Measurements from ENCODE around the gene GP1BB.

The GP1BB gene

DNA sequence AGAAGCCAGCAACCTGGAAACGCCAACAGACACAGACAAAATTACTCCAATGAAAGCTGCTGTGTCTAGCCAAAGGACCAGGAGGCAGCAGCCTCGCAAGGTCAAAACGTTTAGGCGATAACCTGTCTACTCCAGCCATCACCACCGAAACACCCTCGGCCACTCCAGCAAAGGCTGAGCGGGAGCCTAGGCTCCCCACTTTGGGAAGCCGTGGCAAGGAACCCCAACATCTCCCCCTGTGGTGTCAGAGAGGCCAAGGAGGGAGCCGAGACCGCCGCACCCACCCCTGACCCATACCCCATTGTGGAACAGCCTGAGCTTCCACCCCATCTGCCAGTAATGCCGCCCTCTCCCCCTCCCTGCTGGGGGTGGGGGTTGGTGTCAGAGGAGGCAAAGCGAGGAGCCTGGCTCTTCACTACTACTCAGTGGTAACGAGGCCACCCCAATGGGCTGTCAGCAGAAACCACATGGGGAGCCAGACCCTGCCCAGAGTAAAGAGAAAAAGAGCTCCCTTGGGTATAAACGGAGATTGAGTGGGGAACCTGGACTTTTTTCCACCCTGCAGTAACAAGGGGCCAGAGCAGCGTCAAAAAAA, 43.0 kb upstream of the GP1BB start:
- H3K9ac ChIP-seq (ENCODE audit: low read length) = no peak overlapping the region
- H3K4me3 ChIP-seq (ENCODE audit: low read depth, low read length) = no peak overlapping the region
- no peak overlapping the region for H2BK5ac ChIP-seq (ENCODE audit: low read depth, low read length, poor library complexity)
- no peaks in the 10 kb centered on the region for H3K4me1 ChIP-seq (ENCODE audit: control insufficient read depth in 1 of 2, insufficient read depth in 2 of 2, low read length in 2 of 2)
- H3K27ac ChIP-seq (ENCODE audit: low read depth, low read length) = no peak overlapping the region
- no peaks in the 10 kb centered on the region for H3K79me1 ChIP-seq (ENCODE audit: low read length)
- H3K23ac ChIP-seq (ENCODE audit: low read length) = no peak overlapping the region
- no peaks in the 10 kb centered on the region for H3K9me3 ChIP-seq (ENCODE audit: insufficient read depth, low read depth, low read length)
- no peak overlapping the region for H2AFZ ChIP-seq (ENCODE audit: insufficient read depth, low read length, poor library complexity)
- no peak for DNase-seq
- H2BK120ac ChIP-seq (ENCODE audit: insufficient read depth, low read length, poor library complexity) = no peak overlapping the region
- H3K4me2 ChIP-seq (ENCODE audit: low read length) = no peak overlapping the region
- no peak overlapping the region for H4K8ac ChIP-seq (ENCODE audit: low read depth, low read length)
- H3K14ac ChIP-seq (ENCODE audit: low read length) = no peak overlapping the region
- no peak overlapping the region for H3K4ac ChIP-seq (ENCODE audit: low read depth, low read length)
- H4K91ac ChIP-seq (ENCODE audit: low read depth, low read length) = no peak overlapping the region
- H3K27me3 ChIP-seq (ENCODE audit: insufficient read depth, low read length) = no peaks in the 10 kb centered on the region
- no CpG with 5 or more reads among the region's 16 CpGs for WGBS (ENCODE audit: extremely low coverage, insufficient coverage, insufficient read length)
- H2AK5ac ChIP-seq (ENCODE audit: low read length) = no peak overlapping the region
- H3K79me2 ChIP-seq (ENCODE audit: control insufficient read depth, insufficient read depth, low read length, poor library complexity) = no peaks in the 10 kb centered on the region
- H2BK12ac ChIP-seq (ENCODE audit: low read length) = no peak overlapping the region
- H3K18ac ChIP-seq (ENCODE audit: low read length) = no peak overlapping the region
- no peak overlapping the region for H4K12ac ChIP-seq (ENCODE audit: low read depth, low read length)
- H3K36me3 ChIP-seq (ENCODE audit: control insufficient read depth in 1 of 2, insufficient read depth in 2 of 2, low read length in 2 of 2) = no peaks in the 10 kb centered on the region

DNA sequence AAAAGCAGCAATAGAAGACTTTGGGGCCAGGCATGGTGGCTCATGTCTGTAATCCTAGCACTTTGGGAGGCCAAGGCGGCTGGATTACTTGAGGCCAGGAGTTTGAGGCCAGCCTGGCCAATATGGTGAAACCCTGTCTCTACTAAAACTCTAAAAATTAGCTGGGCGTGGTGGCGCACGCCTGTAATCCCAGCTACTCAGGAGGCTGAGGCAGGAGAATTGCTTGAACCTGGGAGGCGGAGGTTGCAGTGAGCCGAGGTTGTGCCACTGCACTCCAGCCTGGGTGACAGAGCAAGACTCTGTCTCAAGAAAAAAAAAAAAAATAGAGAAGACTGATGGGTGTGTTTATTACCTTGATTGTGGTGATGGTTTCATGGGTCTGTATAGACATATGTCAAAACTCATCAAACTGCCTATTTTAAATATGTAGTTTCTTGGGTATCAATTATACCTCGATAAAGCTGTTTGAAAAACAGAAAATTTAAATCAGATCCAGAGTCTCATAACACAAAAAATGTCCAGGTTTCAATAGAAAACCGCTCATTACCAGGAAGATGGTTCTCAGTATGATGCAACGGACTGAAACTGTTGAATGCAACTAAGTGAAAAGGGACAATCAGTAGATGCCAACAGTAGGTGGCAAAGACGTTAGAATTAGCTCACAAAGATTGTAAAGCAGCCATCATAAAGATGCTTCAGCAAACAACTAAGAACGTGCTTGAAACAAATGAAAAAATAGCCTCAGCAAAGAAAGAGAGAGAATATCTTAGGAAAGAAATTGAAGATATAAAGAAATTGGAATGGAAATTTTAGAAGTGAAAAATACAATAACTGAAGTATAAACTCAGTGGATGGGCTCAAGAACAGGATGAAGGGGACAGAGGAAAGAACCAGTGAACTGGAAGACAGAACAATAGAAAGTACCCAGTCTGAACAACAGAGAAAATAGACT, 42.2 kb upstream of the GP1BB start:
- H3K79me2 ChIP-seq (ENCODE audit: control insufficient read depth, insufficient read depth, low read length, poor library complexity) = no peaks in the 10 kb centered on the region
- H3K27me3 ChIP-seq (ENCODE audit: insufficient read depth, low read length) = no peaks in the 10 kb centered on the region
- H3K4me3 ChIP-seq (ENCODE audit: low read depth, low read length) = no peak overlapping the region
- no peak overlapping the region for H2AFZ ChIP-seq (ENCODE audit: insufficient read depth, low read length, poor library complexity)
- no peak overlapping the region for H3K9ac ChIP-seq (ENCODE audit: low read length)
- no peak overlapping the region for H3K4ac ChIP-seq (ENCODE audit: low read depth, low read length)
- H3K9me3 ChIP-seq (ENCODE audit: insufficient read depth, low read depth, low read length) = no peaks in the 10 kb centered on the region
- no peaks in the 10 kb centered on the region for H3K79me1 ChIP-seq (ENCODE audit: low read length)
- no peak overlapping the region for H2AK5ac ChIP-seq (ENCODE audit: low read length)
- no peak overlapping the region for H2BK12ac ChIP-seq (ENCODE audit: low read length)
- no peak overlapping the region for H2BK5ac ChIP-seq (ENCODE audit: low read depth, low read length, poor library complexity)
- no peak overlapping the region for H4K91ac ChIP-seq (ENCODE audit: low read depth, low read length)
- no peaks in the 10 kb centered on the region for H3K4me1 ChIP-seq (ENCODE audit: control insufficient read depth in 1 of 2, insufficient read depth in 2 of 2, low read length in 2 of 2)
- no peak overlapping the region for H3K23ac ChIP-seq (ENCODE audit: low read length)
- H3K18ac ChIP-seq (ENCODE audit: low read length) = no peak overlapping the region
- H3K4me2 ChIP-seq (ENCODE audit: low read length) = no peak overlapping the region
- DNase-seq = no peak
- no peaks in the 10 kb centered on the region for H3K36me3 ChIP-seq (ENCODE audit: control insufficient read depth in 1 of 2, insufficient read depth in 2 of 2, low read length in 2 of 2)
- WGBS (ENCODE audit: extremely low coverage, insufficient coverage, insufficient read length) = no CpG with 5 or more reads among the region's 11 CpGs
- no peak overlapping the region for H4K12ac ChIP-seq (ENCODE audit: low read depth, low read length)
- no peak overlapping the region for H2BK120ac ChIP-seq (ENCODE audit: insufficient read depth, low read length, poor library complexity)
- H3K27ac ChIP-seq (ENCODE audit: low read depth, low read length) = no peak overlapping the region
- no peak overlapping the region for H4K8ac ChIP-seq (ENCODE audit: low read depth, low read length)
- H3K14ac ChIP-seq (ENCODE audit: low read length) = no peak overlapping the region

DNA sequence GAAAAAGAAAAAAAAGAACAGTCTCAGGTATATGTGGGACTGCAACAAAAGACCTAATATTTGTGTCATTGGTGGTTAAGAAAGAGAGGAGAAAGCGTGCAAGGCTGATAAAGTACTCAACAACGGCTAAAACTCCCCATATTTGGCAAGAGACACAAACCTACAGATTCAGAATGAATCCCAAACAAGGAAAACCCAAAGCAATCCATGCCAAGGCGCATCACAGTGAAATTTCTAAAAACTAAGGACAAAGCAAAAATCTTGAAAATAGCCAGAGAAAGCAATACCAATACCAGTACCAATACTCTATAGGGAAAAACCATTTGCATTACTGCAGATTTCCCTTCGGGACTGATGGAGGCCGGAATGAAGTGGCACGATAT, 41.5 kb upstream of the GP1BB start:
- no peak overlapping the region for H3K18ac ChIP-seq (ENCODE audit: low read length)
- H4K91ac ChIP-seq (ENCODE audit: low read depth, low read length) = no peak overlapping the region
- H4K12ac ChIP-seq (ENCODE audit: low read depth, low read length) = no peak overlapping the region
- no peak overlapping the region for H3K4me2 ChIP-seq (ENCODE audit: low read length)
- H3K9ac ChIP-seq (ENCODE audit: low read length) = no peak overlapping the region
- H2BK120ac ChIP-seq (ENCODE audit: insufficient read depth, low read length, poor library complexity) = no peak overlapping the region
- no peaks in the 10 kb centered on the region for H3K9me3 ChIP-seq (ENCODE audit: insufficient read depth, low read depth, low read length)
- H2BK12ac ChIP-seq (ENCODE audit: low read length) = no peak overlapping the region
- H3K27ac ChIP-seq (ENCODE audit: low read depth, low read length) = no peak overlapping the region
- H3K23ac ChIP-seq (ENCODE audit: low read length) = no peak overlapping the region
- H2AFZ ChIP-seq (ENCODE audit: insufficient read depth, low read length, poor library complexity) = no peak overlapping the region
- H3K79me1 ChIP-seq (ENCODE audit: low read length) = no peaks in the 10 kb centered on the region
- no peaks in the 10 kb centered on the region for H3K4me1 ChIP-seq (ENCODE audit: control insufficient read depth in 1 of 2, insufficient read depth in 2 of 2, low read length in 2 of 2)
- H3K14ac ChIP-seq (ENCODE audit: low read length) = no peak overlapping the region
- no peaks in the 10 kb centered on the region for H3K36me3 ChIP-seq (ENCODE audit: control insufficient read depth in 1 of 2, insufficient read depth in 2 of 2, low read length in 2 of 2)
- no peaks in the 10 kb centered on the region for H3K27me3 ChIP-seq (ENCODE audit: insufficient read depth, low read length)
- DNase-seq = no peak
- H3K4me3 ChIP-seq (ENCODE audit: low read depth, low read length) = no peak overlapping the region
- H3K4ac ChIP-seq (ENCODE audit: low read depth, low read length) = no peak overlapping the region
- WGBS (ENCODE audit: extremely low coverage, insufficient coverage, insufficient read length) = no CpG with 5 or more reads among the region's 6 CpGs
- H3K79me2 ChIP-seq (ENCODE audit: control insufficient read depth, insufficient read depth, low read length, poor library complexity) = no peaks in the 10 kb centered on the region
- H2AK5ac ChIP-seq (ENCODE audit: low read length) = no peak overlapping the region
- no peak overlapping the region for H2BK5ac ChIP-seq (ENCODE audit: low read depth, low read length, poor library complexity)
- no peak overlapping the region for H4K8ac ChIP-seq (ENCODE audit: low read depth, low read length)

DNA sequence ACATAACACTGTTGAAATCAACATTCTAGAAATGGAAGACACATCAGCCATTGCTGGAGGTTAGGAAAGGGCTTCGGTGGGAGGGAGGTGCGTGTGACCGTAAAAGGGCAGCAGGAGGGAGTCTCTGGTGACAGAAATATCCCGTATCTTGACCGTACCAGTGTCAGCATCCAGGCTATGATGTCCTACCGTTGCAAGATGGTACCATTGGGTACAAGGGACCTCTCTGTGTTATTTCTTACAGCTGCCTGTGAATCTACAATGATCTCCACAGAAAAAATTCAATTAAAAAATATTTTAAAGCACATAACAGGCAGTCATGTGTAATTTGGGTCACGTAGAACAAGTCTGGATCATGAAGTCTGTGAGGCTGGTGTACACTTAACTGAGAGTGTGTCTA, 36.4 kb upstream of the GP1BB start:
- Histone ChIP-seq H3K9ac (ENCODE audit: low read length) (no peak overlapping the region), H3K4me2 (ENCODE audit: low read length) (no peak overlapping the region), H3K27me3 (ENCODE audit: insufficient read depth, low read length) (no peaks in the 10 kb centered on the region), H2BK5ac (ENCODE audit: low read depth, low read length, poor library complexity) (no peak overlapping the region), H3K79me1 (ENCODE audit: low read length) (no peaks in the 10 kb centered on the region), H2BK120ac (ENCODE audit: insufficient read depth, low read length, poor library complexity) (no peak overlapping the region), H4K8ac (ENCODE audit: low read depth, low read length) (no peak overlapping the region), H3K9me3 (ENCODE audit: insufficient read depth, low read depth, low read length) (no peaks in the 10 kb centered on the region), H2AK5ac (ENCODE audit: low read length) (no peak overlapping the region), H3K23ac (ENCODE audit: low read length) (no peak overlapping the region), H2BK12ac (ENCODE audit: low read length) (no peak overlapping the region), H2AFZ (ENCODE audit: insufficient read depth, low read length, poor library complexity) (no peak overlapping the region), H3K4me3 (ENCODE audit: low read depth, low read length) (no peak overlapping the region), H4K91ac (ENCODE audit: low read depth, low read length) (no peak overlapping the region), H3K4ac (ENCODE audit: low read depth, low read length) (no peak overlapping the region), H3K27ac (ENCODE audit: low read depth, low read length) (no peak overlapping the region), H3K18ac (ENCODE audit: low read length) (no peak overlapping the region), H3K36me3 (ENCODE audit: control insufficient read depth in 1 of 2, insufficient read depth in 2 of 2, low read length in 2 of 2) (no peaks in the 10 kb centered on the region), H3K4me1 (ENCODE audit: control insufficient read depth in 1 of 2, insufficient read depth in 2 of 2, low read length in 2 of 2) (peaks cover 0 to 2% of the 10 kb centered on the region in 2 experiments), H4K12ac (ENCODE audit: low read depth, low read length) (no peak overlapping the region), H3K14ac (ENCODE audit: low read length) (no peak overlapping the region), H3K79me2 (ENCODE audit: control insufficient read depth, insufficient read depth, low read length, poor library complexity) (no peaks in the 10 kb centered on the region)
- WGBS (ENCODE audit: extremely low coverage, insufficient coverage, insufficient read length) = no CpG with 5 or more reads among the region's 7 CpGs
- no peak for DNase-seq
